ENCODE data around the gene LAMA2. TPM values are rescaled to one million over a fixed set of nuclear protein-coding genes. Genes with fewer than 3 reads are reported as not detected.

Gene LAMA2
- total and polyA plus RNA-seq, 2 of the 8 experiments (the other 6 are each of a cell fraction or from before 2014, with no cell fraction given): 1.3 to 3.8 TPM

DNA sequence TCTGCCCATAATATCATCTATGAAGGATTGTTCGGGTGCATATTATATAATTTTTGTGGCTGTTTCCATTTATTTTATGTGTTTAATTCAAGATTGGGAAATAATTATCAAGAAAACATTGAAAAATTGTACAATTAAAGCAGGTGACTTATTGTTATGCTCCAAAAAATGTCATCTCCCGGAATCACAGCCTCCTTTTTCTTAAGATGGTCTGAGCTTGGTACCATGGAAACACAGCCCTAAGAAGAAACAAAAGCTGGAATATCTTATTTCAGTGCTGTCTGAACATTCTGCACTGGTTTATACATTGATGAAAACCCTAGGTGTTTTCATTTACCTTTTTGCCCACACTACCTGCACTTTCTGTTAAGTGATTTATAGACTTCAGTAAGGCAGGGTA is 459.9 kb downstream of the LAMA2 start:
- DNase-seq (ENCODE audit: low read depth in 1 of 2, low spot score in 2 of 2) (no peak), FAIRE-seq (no peak)
- no peak overlapping the region for H3K23ac ChIP-seq (ENCODE audit: insufficient read length)
- no peak overlapping the region for H3K4me3 ChIP-seq (ENCODE audit: extremely low read depth in 1 of 4, insufficient read depth in 2 of 4, low read depth in 3 of 4, low read length in 4 of 4)
- H2BK20ac ChIP-seq (ENCODE audit: low read length): no peak overlapping the region
- ChIA-PET POLR2A (ENCODE audit: partially characterized antibody) (no interaction called here), CTCF (ENCODE audit: partially characterized antibody) (no interaction called here)
- no peak overlapping the region for H3K4me2 ChIP-seq (ENCODE audit: insufficient read depth in 1 of 2, low read depth in 2 of 2, low read length in 2 of 2)
- H2AK5ac ChIP-seq (ENCODE audit: low read depth, low read length): no peak overlapping the region
- no peak overlapping the region for H3K27ac ChIP-seq (ENCODE audit: low read depth, low read length)
- no peak overlapping the region for H2BK15ac ChIP-seq (ENCODE audit: low read length)
- no peak overlapping the region for H2BK12ac ChIP-seq (ENCODE audit: low read depth, low read length)
- no peaks in the 10 kb centered on the region for H3K36me3 ChIP-seq (ENCODE audit: control insufficient read depth in 2 of 4, insufficient read depth in 4 of 4, low read length in 3 of 4)
- no peak overlapping the region for H4K91ac ChIP-seq (replicated peaks; ENCODE audit: insufficient read length, low read length)
- no peak overlapping the region for H3K14ac ChIP-seq (ENCODE audit: insufficient read length)
- no peak overlapping the region for H3K9ac ChIP-seq (replicated peaks in 1 of 4; ENCODE audit: extremely low read depth in 1 of 4, low read depth in 3 of 4, low read length in 3 of 4)
- H4K5ac ChIP-seq (ENCODE audit: insufficient read length, low read depth, low read length): no peak overlapping the region
- no peak overlapping the region for H3K4ac ChIP-seq (replicated peaks; ENCODE audit: insufficient read length, low read depth, low read length)
- H2BK120ac ChIP-seq (replicated peaks; ENCODE audit: low read depth, low read length): no peak overlapping the region
- H3K4me1 ChIP-seq (replicated peaks in 1 of 4; ENCODE audit: control insufficient read depth in 3 of 4, insufficient read depth in 4 of 4, low read length in 3 of 4): peaks cover 0 to 8% (median 1%) of the 10 kb centered on the region in 4 experiments; a peak in 1 of 7 replicates
- H3K79me2 ChIP-seq (ENCODE audit: control insufficient read depth in 1 of 2, insufficient read depth in 2 of 2, low read length in 2 of 2): no peaks in the 10 kb centered on the region
- no peaks in the 10 kb centered on the region for H4K20me1 ChIP-seq (replicated peaks in 1 of 2; ENCODE audit: control insufficient read depth in 1 of 2, insufficient read depth in 2 of 2, low read length in 2 of 2)
- H3K27me3 ChIP-seq (replicated peaks in 1 of 4; ENCODE audit: control insufficient read depth in 3 of 4, extremely low read depth in 1 of 4, insufficient read depth in 3 of 4, low read length in 3 of 4): no peaks in the 10 kb centered on the region
- WGBS, 2 experiments (ENCODE audit: extremely low coverage in 1 of 2, insufficient coverage in 1 of 2, insufficient read length in 1 of 2, insufficient replicate concordance in 2 of 2, low coverage in 1 of 2, low lambda C conversion rate in 2 of 2, missing lambda C conversion rate in 1 of 2): 92% methylated on average over 2 of the region's 2 CpGs; no CpG with 5 or more reads in 1 of the 2 experiments
- H3K23me2 ChIP-seq (ENCODE audit: low read depth, low read length): no peaks in the 10 kb centered on the region
- no peak overlapping the region for H3K56ac ChIP-seq (replicated peaks; ENCODE audit: insufficient read length, low read depth, low read length)
- no peaks in the 10 kb centered on the region for H3K9me3 ChIP-seq (ENCODE audit: insufficient read depth in 2 of 2, low read depth in 1 of 2, low read length in 1 of 2)
- H2AFZ ChIP-seq (ENCODE audit: low read length): no peak overlapping the region
- H3K18ac ChIP-seq (ENCODE audit: extremely low read depth, low read length): no peak overlapping the region
- no peak overlapping the region for H4K8ac ChIP-seq (ENCODE audit: extremely low read depth, insufficient read depth, low read length)
- no peak overlapping the region for H2BK5ac ChIP-seq (ENCODE audit: low read depth, low read length)
- H3K79me1 ChIP-seq (ENCODE audit: low read depth, low read length): no peaks in the 10 kb centered on the region; the same call in 1 of the 2 replicates
- TF ChIP-seq POLR2A (IDR thresholded peaks at IDR 0.05; ENCODE audit: control extremely low read depth in 1 of 2, low read depth in 2 of 2, low read length in 2 of 2) (no peak), SIRT6 (IDR thresholded peaks at IDR 0.05; ENCODE audit: low read length) (no peak), SP4 (IDR thresholded peaks at IDR 0.05; ENCODE audit: low read length) (no peak), JUND (IDR thresholded peaks at IDR 0.05; ENCODE audit: low read length) (no peak), GTF2F1 (IDR thresholded peaks at IDR 0.05; ENCODE audit: borderline replicate concordance, low read depth, low read length) (no peak), TAF1 (IDR thresholded peaks at IDR 0.05; ENCODE audit: low read depth, low read length) (no peak), SAP30 (IDR thresholded peaks at IDR 0.05; ENCODE audit: insufficient read depth, insufficient replicate concordance, low read length) (no peak)
